Left ventricle myocardium inferior (tissue), 1 donor: ENCODE results near the gene MGAT1. TPM values are rescaled to one million over a fixed set of nuclear protein-coding genes. Genes with fewer than 3 reads are reported as not detected.

Experiments used
- DNase-seq: peaks from one replicate; pipeline ENCODE4 v3.0.0-alpha.2; 2020
- H3K27ac ChIP-seq: fragments of 200-600 bp; replicated peaks from 2 replicates; pipeline ENCODE4 v1.8.0; 2021
- H3K27me3 ChIP-seq: fragments of 200-600 bp; 2 replicates; pipeline ENCODE4 v1.8.0; 2021; ENCODE audit warnings: low read depth
- H3K36me3 ChIP-seq: fragments of 200-600 bp; 2 replicates; pipeline ENCODE4 v1.8.0; 2021
- H3K4me1 ChIP-seq: fragments of 200-600 bp; 2 replicates; pipeline ENCODE4 v1.8.0; 2021
- H3K4me3 ChIP-seq: fragments of 200-600 bp; 2 replicates; pipeline ENCODE4 v1.8.0; 2021; ENCODE audit warnings: mild to moderate bottlenecking, moderate library complexity
- H3K9me3 ChIP-seq: fragments of 200-600 bp; replicated peaks from 2 replicates; pipeline ENCODE4 v1.8.0; 2021
- intact Hi-C: fragments of 100-400 bp; cut with micrococcal nuclease; formaldehyde crosslinking; loops from one replicate; pipeline ENCODE4 v1.11.0; 2022
- total RNA-seq: library from RNA; stranded (reverse); fragmentation: NEBNext Ultra II Directional; extraction: Animal tissue kit (Norgen Biotek cat#: 25700); gene quantifications from one replicate; pipeline ENCODE4 v1.2.1, GENCODE V29; 2021
- TF ChIP-seq, protein P1 (sequence below): fragments of 200-600 bp; IDR thresholded peaks from 2 replicates; pipeline ENCODE4 v1.8.0; 2021; ENCODE audit warnings: antibody characterized with exemption, mild to moderate bottlenecking, borderline replicate concordance
- donor health status: DM: no; HTN: yes; CAD: no; lungs with severe emphysema.

The MGAT1 gene
- total RNA-seq, 1 donor from 2014 or later = 60.4 TPM

DNA sequence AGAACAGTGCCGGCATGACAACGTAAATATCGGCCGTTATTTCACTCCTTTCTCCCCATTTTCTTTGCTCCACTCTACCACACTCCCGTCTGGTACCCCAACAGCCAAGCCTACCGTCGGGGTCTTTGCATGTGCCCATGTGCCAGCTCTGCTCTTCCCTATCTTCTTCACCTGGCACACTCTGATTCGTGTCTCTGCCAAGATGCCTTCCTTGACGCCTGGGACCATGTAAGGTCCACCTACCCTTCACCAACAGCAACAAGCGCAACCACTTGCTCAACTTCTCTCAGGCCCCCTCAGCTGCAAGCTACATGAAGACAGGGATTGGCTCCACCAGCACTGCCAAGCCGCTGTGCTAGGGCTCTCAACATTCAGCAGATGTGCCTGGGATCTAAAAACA lies 4.4 kb downstream of the MGAT1 start:
- intact Hi-C loops = no loop called here
- TF ChIP-seq, protein P1, sequence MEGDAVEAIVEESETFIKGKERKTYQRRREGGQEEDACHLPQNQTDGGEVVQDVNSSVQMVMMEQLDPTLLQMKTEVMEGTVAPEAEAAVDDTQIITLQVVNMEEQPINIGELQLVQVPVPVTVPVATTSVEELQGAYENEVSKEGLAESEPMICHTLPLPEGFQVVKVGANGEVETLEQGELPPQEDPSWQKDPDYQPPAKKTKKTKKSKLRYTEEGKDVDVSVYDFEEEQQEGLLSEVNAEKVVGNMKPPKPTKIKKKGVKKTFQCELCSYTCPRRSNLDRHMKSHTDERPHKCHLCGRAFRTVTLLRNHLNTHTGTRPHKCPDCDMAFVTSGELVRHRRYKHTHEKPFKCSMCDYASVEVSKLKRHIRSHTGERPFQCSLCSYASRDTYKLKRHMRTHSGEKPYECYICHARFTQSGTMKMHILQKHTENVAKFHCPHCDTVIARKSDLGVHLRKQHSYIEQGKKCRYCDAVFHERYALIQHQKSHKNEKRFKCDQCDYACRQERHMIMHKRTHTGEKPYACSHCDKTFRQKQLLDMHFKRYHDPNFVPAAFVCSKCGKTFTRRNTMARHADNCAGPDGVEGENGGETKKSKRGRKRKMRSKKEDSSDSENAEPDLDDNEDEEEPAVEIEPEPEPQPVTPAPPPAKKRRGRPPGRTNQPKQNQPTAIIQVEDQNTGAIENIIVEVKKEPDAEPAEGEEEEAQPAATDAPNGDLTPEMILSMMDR = no peak
- H3K36me3 ChIP-seq = peaks cover 7% of the 10 kb centered on the region
- H3K4me3 ChIP-seq = peak overlapping the region; percentile 98
- peak overlapping the region; percentile 100 for H3K27ac ChIP-seq
- no peaks in the 10 kb centered on the region for H3K9me3 ChIP-seq
- DNase-seq = no peak
- H3K27me3 ChIP-seq = no peaks in the 10 kb centered on the region
- peaks cover 93% of the 10 kb centered on the region for H3K4me1 ChIP-seq

DNA sequence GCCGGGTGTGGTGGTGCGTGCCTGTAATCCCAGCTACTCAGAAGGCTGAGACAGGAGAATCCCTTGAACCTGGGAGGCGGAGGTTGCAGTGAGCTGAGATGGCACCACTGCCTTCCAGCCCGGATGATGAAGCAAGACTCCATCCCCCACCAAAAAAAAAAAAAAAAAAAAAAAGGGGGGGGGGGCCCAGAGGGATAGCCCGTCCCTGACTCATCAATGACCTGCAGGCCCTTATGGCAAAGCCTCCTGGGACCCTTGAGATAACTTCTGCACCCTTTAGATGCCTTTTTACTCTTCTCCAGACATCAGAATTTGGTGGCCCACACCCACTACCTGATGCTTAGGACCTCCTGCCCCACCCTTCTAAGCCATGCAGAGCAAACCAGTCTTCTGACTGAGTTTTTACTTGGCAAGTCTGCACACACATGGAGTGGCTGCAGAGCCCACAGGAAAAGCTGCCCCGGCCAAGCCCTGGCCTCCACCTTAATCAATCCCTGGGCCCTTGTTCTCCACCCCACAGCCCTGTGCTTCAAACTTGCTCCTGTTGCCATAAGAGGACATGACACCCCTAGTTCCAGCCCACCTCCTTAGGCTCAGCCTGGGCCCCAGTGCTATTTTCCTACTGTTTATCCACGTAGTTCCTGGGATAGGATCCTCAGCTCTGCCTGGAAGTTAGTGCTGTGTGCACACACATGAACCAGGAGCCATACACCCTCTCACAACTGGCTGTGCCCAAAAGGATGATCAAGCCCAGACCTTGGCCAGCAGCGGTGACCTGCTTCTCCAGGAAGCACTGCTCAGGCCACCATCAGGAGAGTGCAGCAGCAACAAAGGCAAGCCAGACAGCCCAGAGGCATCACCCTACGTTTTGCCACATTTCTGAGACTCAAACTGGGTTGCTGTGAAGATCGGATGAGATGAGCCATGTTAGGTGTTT lies 5.1 kb downstream of the MGAT1 start:
- intact Hi-C loops = no loop called here
- H3K9me3 ChIP-seq = no peaks in the 10 kb centered on the region
- H3K4me1 ChIP-seq = peaks cover 96% of the 10 kb centered on the region
- peaks cover 13% of the 10 kb centered on the region for H3K36me3 ChIP-seq
- TF ChIP-seq, protein P1 = no peak
- peak overlapping the region; percentile 98 for H3K4me3 ChIP-seq
- no peak for DNase-seq
- H3K27me3 ChIP-seq = no peaks in the 10 kb centered on the region
- H3K27ac ChIP-seq = peak overlapping the region; percentile 100

DNA sequence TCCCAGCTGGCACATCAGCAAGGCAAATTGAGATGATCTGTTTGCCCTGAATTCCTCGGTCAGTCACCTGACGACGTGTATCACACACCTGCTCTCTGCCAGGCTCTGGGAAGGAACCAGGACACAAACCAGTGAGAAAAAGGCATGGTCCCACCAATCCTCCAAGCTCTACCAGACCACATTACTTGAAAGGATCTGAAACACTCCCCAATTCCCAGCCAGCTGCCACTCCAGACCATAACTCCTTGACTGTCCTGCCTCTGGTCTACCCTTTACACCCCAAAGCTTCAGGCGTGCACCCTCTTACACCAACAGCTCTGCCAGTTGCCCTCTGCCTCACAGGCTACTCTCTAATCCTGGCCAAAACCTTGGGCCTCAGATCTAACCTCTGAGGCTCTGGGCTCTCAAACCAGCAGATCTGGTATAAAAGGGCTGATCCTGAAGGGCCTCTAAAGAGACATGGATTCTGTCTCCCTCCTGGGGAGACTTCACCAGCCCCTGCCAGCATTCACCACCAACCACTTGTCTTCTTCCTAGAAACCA lies 6.8 kb downstream of the MGAT1 start:
- Histone ChIP-seq H3K4me3 (no peak overlapping the region), H3K36me3 (peaks cover 30% of the 10 kb centered on the region), H3K27ac (no peak overlapping the region), H3K4me1 (peaks cover 94% of the 10 kb centered on the region), H3K9me3 (no peaks in the 10 kb centered on the region), H3K27me3 (no peaks in the 10 kb centered on the region)
- intact Hi-C loops = no loop called here
- DNase-seq = no peak
- TF ChIP-seq, protein P1 = no peak

DNA sequence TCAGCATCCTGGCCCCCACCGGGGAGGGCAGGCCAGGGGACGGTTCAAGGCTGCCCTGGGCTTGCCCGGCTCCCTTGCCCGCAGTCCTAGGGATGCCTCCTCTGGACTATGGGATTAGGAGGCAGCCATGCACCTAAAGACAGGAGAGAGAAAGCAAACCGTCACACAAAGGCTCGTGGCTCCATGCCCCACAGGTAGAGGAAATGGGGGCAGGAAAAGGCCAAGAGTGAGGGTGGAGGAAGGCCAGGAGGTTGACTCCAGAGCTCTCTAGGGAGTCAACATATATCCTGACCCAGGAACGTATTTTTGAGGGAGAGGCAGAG lies 9.7 kb downstream of the MGAT1 start:
- DNase-seq = no peak
- Histone ChIP-seq H3K9me3 (no peaks in the 10 kb centered on the region), H3K27ac (no peak overlapping the region), H3K4me3 (no peak overlapping the region), H3K36me3 (peaks cover 49% of the 10 kb centered on the region), H3K27me3 (no peaks in the 10 kb centered on the region), H3K4me1 (peaks cover 85% of the 10 kb centered on the region)
- intact Hi-C loops = no loop called here
- TF ChIP-seq, protein P1 = no peak

DNA sequence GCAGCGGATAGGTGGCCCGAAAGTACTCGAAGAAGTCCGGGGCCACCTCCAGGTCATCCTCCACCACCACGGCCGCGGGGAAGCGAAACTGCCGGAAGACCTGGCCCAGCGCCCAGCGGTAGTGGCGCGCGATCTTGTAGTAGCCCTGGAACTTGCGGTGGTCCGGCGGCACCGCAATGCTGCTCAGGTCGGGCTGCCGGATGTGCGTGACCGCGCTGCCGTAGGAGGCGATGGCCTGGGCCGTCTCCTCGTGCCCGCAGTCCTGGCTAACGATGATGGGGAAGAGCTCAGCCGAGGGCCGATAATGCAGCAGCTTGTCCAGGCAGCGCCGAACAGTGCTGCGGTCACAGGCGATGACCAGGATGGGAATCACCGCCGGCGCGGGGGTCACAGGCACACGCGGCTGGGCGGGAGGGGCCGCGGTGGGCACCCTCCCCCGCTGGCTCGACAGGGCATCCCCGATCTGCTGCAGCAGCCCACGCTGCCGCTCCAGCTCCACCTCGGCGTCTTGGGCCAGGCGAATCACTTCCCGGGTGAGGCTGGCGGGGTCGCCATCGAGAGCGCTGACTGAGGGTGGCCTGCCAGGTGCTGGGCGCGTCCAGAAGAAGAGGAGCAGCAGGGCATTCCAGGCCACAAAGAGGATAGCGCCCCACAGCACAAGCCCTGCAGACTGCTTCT lies 10.2 kb downstream of the MGAT1 start:
- Histone ChIP-seq H3K36me3 (peaks cover 49% of the 10 kb centered on the region), H3K27me3 (no peaks in the 10 kb centered on the region), H3K4me3 (no peak overlapping the region), H3K27ac (no peak overlapping the region), H3K4me1 (peaks cover 85% of the 10 kb centered on the region), H3K9me3 (no peaks in the 10 kb centered on the region)
- intact Hi-C loops = no loop called here
- no peak for DNase-seq
- TF ChIP-seq, protein P1 = no peak
